ENCODE data around the gene ZNF837.
"Not testable (repeated sequence)": the region's sequence is repeated elsewhere in the genome, so short reads cannot be mapped to it uniquely, and the experiment has no call there.

Gene ZNF837

DNA sequence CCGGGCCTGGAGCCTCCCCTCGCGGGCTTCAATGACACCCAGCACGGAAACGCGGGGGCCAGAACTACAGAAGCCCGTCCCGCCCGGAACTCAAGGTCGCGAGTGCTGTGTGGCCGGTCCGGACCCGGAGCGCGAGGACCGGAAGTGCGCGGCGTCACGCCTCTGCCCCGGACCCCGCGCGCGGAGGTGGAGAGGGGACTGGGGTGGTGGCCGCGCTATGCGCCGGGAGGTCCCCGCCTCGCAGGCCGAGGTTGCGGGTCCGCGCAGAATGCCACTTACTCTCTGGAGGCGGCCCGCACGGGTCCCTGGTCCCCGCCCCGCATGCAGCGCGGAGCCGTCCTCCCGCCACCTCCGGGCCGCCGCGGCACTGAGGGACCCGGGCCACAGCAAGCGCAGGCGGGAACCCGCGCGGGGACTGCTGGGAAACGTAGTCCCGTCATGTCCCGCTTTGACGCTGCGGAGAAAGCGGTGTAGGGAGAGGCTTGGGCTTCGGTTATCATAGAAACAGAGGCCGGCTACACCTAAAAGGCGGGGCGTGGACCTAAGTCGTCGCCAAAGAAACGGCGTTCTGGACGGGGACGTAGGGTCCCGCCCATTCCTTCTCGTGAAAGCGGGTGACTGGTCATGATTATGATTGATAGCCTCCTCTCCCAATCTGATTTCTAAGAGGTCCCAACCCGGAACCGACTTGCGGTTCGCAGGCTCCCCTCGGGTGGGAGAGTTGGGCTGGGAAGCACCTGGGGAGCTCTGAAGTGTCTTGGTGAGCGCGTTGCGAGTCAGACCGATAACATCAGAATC, at the start of gene ZNF837:
ZNF837 (minus strand) TSS at position 369 of the 798 bp plus-strand sequence. CDS start 11,698 bp downstream, outside the sequence.
- DNase-seq: peak; percentile 97
- Mint-ChIP-seq H3K4me3 (peak within 1 kb of the TSS; percentile 82), H3K4me1 (ENCODE audit: low read depth) (peaks cover 28% of the 10 kb centered on the region), H3K27ac (peak within 1 kb of the TSS; percentile 93), H3K36me3 (ENCODE audit: low read depth) (peaks cover 8% of the 10 kb centered on the region), H3K27me3 (no peaks in the 10 kb centered on the region), H3K9me3 (no peaks in the 10 kb centered on the region)

DNA sequence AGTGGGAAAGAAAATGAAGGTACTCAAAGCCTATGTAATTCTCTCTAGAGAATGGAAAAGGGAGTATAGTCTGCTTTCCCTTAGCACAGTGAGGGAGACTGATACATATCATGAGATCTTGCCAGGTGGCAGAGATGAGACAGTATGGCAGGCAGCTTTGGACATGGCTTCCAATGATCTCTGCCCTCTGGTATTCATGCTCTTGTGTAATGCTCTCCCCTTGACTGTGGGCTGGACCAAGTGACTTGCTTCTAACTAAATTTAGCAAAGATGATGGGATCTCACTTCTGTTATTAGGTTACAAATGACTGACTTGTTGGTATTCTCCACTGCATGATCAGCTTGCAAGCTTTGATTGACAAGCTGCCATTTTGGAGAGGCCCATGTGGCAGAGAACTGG, 48.9 kb upstream of the ZNF837 start:
- Mint-ChIP-seq H3K27ac (no peak overlapping the region), H3K4me1 (ENCODE audit: low read depth) (no peaks in the 10 kb centered on the region), H3K27me3 (no peaks in the 10 kb centered on the region), H3K9me3 (peaks cover 53% of the 10 kb centered on the region), H3K4me3 (no peak overlapping the region), H3K36me3 (ENCODE audit: low read depth) (peaks cover 84% of the 10 kb centered on the region)
- no peak for DNase-seq

DNA sequence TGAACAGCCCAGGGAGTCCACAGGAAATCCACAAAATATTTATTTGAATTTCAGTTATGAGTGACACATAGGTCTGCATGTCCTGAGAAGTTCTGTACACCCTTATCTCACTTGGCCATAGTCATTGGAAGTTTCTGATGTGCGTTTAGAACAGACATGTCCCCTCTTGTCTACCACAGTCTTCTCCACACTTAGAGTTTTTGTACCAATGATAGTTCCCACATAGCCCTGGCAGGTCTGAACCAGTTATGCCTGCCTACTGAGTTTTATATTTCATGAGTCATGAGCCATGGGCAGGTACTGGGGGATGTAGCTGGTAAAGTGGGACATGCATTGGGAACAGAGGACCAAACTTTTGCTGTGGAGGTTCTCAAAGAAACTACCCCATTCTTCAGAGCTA, 47.8 kb upstream of the ZNF837 start:
- H3K4me1 Mint-ChIP-seq (ENCODE audit: low read depth): no peaks in the 10 kb centered on the region
- DNase-seq: no peak
- peaks cover 76% of the 10 kb centered on the region for H3K36me3 Mint-ChIP-seq (ENCODE audit: low read depth)
- no peak overlapping the region for H3K27ac Mint-ChIP-seq
- H3K9me3 Mint-ChIP-seq: peaks cover 44% of the 10 kb centered on the region
- no peak overlapping the region for H3K4me3 Mint-ChIP-seq
- H3K27me3 Mint-ChIP-seq: no peaks in the 10 kb centered on the region

DNA sequence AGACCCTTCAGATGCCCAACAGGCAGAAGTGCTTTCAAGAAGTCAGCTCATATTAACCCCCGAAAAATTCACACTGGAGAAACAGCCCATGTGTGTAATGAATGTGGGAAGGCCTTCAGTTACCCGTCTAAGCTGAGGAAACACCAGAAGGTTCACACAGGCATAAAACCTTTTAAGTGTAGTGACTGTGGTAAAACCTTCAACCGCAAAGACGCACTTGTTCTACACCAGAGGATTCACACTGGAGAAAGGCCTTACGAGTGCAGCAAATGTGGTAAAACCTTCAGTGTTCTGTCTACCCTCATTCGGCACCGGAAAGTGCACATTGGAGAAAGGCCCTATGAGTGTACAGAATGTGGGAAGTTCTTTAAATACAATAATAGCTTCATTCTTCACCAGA, 36.2 kb upstream of the ZNF837 start:
- no peak overlapping the region for H3K27ac Mint-ChIP-seq
- peaks cover 2% of the 10 kb centered on the region for H3K9me3 Mint-ChIP-seq
- no peaks in the 10 kb centered on the region for H3K27me3 Mint-ChIP-seq
- DNase-seq: no peak
- H3K4me3 Mint-ChIP-seq: no peak overlapping the region
- peaks cover 5% of the 10 kb centered on the region for H3K4me1 Mint-ChIP-seq (ENCODE audit: low read depth)
- peaks cover 76% of the 10 kb centered on the region for H3K36me3 Mint-ChIP-seq (ENCODE audit: low read depth)

DNA sequence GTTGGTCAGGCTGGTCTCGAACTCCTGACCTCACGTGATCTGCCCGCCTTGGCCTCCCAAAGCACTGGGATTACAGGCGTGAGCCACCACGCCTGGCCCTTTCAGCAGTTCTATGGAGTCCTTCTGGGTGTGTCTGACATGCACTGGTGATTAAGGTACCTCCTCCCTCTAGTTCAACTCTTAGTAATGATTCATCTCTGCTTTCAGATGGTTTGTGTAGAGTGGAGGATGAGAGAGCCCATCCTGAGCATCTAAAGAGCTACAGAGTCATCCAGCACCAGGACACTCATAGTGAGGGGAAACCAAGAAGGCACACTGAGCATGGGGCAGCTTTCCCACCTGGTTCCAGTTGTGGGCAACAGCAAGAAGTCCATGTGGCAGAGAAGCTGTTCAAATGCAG, 35.8 kb upstream of the ZNF837 start:
- no peak overlapping the region for H3K4me3 Mint-ChIP-seq
- no peaks in the 10 kb centered on the region for H3K27me3 Mint-ChIP-seq
- no peak overlapping the region for H3K27ac Mint-ChIP-seq
- peaks cover 74% of the 10 kb centered on the region for H3K36me3 Mint-ChIP-seq (ENCODE audit: low read depth)
- peaks cover 2% of the 10 kb centered on the region for H3K9me3 Mint-ChIP-seq
- no peak for DNase-seq
- H3K4me1 Mint-ChIP-seq (ENCODE audit: low read depth): peaks cover 5% of the 10 kb centered on the region

DNA sequence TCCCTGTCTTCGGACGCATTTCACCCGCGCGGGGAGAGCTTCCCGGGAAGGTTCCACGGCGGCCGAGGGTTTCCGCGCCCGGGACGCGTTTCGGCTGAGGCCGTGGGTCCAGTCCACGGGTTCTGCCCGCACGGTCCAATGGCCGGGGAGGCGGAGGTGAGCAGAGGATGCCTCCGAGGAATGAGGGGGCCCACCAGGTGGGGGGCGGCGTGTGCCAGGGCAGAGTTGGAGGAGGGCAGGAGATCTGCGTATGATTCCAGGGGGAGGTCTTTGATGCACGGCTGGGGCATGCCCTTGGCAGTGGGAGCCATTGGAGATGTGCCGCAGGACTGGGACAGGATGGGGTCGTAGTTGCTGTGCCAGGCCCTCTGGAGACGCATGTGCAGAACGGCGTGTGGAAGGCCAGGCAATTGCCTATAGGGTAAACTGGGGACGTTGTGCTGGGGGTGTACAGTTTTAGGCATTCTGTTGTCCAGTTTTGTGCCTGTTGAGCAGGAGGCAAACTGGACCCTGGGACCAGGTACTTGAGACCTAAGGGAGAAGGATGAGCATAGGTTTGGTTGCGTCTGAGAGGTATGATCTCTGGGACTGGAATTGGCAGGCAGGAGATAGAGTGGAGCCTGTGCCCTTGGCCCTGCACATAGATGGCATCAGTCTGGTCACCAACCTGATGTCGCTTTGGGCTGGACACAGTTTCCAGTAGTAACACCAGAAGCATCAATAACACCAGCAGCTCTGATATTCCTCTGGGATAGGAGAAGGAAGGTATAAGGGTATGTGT, 28.4 kb upstream of the ZNF837 start:
- Mint-ChIP-seq H3K4me1 (ENCODE audit: low read depth) (peaks cover 38% of the 10 kb centered on the region), H3K27ac (peak overlapping the region; percentile 96), H3K27me3 (no peaks in the 10 kb centered on the region), H3K4me3 (peak overlapping the region; percentile 83), H3K9me3 (no peaks in the 10 kb centered on the region), H3K36me3 (ENCODE audit: low read depth) (peaks cover 38% of the 10 kb centered on the region)
- peak; percentile 56 for DNase-seq

DNA sequence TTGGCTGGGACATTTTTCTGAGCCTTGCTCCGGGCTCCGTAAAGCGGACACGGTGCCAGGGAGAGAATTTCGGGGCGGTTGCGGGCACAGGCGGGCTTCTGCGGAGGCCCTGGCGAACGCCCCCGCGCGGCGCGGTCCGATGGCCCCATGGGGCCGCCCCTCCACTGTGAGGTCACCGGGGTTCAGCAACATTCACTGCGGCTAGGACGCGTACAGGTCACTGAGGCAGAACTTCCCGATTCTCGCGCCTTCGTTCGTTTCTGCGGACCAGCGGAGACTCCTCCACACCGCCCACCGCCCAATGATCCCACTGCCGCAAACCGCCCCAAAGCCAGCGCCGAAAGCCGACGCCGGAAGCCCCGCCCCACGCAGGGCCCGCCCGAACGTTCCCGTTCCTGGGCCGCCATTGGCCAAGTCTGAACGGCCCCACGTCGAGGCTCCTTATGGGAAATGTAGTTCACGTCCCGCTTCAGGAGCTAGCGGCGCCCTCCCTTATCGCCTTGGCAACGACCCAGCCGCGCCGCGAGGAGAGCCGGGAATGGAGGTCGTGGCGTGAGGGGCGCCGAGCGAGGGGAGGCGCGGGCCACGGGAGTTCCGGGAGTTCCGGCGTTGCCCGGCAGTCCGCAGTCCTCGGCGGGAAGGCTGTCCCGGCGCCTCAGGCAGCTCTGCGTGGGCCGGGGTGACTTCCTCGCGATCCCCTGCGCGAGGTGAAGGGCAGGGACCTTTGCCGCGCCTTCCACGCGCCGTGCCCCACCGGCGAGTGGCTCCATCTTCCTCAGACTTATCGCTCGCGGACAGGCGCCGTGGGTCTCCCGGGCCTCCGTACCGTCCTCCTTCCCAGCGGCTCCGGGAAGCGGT, 27.6 kb upstream of the ZNF837 start, which contains the start of gene ZNF584:
ZNF584 (plus strand) TSS at position 498 of the 858 bp plus-strand sequence. CDS start 499 bp downstream, outside the sequence.
- no peaks in the 10 kb centered on the region for H3K9me3 Mint-ChIP-seq
- DNase-seq: peak; percentile 95
- H3K4me1 Mint-ChIP-seq (ENCODE audit: low read depth): peaks cover 43% of the 10 kb centered on the region
- H3K4me3 Mint-ChIP-seq: peak within 1 kb of the TSS; percentile 83
- peaks cover 35% of the 10 kb centered on the region for H3K36me3 Mint-ChIP-seq (ENCODE audit: low read depth)
- H3K27me3 Mint-ChIP-seq: no peaks in the 10 kb centered on the region
- H3K27ac Mint-ChIP-seq: peak within 1 kb of the TSS; percentile 96

DNA sequence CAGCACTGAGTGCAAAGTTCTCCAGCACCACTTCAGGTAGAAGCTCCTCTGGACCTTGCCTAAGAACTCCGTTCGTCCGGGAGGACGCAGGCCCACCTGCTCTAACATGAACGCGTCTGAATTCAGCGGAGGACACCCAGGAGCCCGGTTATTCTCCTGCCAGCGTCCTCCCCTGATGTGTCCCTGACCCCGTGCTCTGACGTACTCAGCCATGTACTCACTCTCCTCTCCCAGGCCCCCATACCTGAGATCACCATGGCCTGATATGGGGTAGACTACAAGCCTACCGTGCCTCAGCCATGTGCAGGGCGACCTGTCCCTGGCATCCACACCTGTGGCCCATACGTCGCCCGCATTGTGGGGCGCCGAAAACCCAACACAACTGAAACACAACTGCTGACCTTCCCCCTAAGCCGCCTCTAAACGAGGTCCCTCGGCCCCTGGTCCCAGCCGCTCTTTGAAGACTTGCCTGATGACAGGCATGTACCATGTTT, 26.9 kb upstream of the ZNF837 start:
- H3K27ac Mint-ChIP-seq: peak overlapping the region; percentile 96
- H3K27me3 Mint-ChIP-seq: no peaks in the 10 kb centered on the region
- peak overlapping the region; percentile 83 for H3K4me3 Mint-ChIP-seq
- DNase-seq: no peak
- no peaks in the 10 kb centered on the region for H3K9me3 Mint-ChIP-seq
- peaks cover 31% of the 10 kb centered on the region for H3K36me3 Mint-ChIP-seq (ENCODE audit: low read depth)
- H3K4me1 Mint-ChIP-seq (ENCODE audit: low read depth): peaks cover 44% of the 10 kb centered on the region

DNA sequence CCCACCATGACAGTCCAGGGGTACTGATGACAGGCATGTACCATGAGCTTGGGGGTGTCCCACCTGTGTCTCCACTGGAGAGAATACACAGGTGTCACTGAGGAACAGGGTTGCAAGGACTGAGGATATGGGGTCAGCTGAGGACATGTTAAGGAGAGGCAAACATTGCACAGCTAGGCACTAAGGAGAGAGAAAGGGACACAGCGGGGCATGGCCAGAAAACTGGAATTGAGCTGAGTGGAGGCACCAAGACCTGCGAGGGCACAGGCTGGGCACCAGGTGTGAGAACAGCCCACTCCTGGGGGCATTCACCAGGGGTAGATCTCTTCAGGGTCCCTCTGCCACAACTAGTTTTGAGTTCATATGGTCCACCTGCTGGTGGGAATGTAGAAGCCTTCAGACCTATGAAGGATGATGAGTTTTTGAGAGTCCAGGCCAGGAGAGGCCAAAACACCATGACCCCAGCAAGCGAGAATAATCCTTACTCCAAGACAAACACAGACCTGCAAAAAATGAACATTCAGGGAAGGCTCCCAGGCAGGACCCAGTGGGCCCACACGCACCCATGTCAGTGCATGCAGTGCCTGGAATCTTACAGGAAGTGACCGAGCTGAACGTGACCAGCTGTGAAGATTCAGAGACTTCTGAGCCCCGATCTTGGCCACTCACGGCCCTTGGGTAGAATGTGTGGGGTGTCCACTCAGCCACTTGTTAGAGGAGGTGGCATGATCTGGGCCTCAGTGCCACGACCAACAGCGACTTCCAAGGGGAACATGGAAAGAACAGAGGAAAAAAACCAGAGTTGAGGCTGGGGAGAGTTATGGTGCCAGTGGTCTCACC, 26.2 kb upstream of the ZNF837 start:
- peak overlapping the region; percentile 83 for H3K4me3 Mint-ChIP-seq
- H3K36me3 Mint-ChIP-seq (ENCODE audit: low read depth): peaks cover 26% of the 10 kb centered on the region
- H3K4me1 Mint-ChIP-seq (ENCODE audit: low read depth): peaks cover 44% of the 10 kb centered on the region
- H3K27ac Mint-ChIP-seq: peak overlapping the region; percentile 96
- H3K27me3 Mint-ChIP-seq: no peaks in the 10 kb centered on the region
- H3K9me3 Mint-ChIP-seq: no peaks in the 10 kb centered on the region
- no peak for DNase-seq

DNA sequence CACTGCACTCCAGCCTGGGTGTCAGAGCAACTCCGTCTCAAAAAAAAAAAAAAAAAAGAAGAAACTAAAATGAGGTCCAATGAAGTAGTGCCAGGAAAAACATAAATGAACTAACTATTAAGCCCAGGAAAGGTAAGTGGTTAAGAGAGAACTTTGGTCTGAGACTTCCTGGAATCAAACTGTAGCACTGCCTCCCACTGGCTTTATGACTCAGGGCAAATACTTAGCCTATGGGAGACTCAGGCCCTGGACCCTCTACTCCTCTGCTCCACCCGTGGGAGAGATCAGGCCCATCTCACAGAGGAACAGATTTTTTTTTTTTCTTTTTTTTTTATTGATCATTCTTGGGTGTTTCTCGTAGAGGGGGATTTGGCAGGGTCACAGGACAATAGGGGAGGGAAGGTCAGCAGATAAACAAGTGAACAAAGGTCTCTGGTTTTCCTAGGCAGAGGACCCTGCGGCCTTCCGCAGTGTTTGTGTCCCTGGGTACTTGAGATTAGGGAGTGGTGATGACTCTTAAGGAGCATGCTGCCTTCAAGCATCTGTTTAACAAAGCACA, 23.2 kb upstream of the ZNF837 start:
- Mint-ChIP-seq H3K27ac (peak overlapping the region; percentile 59), H3K36me3 (ENCODE audit: low read depth) (peaks cover 19% of the 10 kb centered on the region), H3K4me1 (ENCODE audit: low read depth) (peaks cover 44% of the 10 kb centered on the region)
- H3K9me3 Mint-ChIP-seq, H3K27me3 Mint-ChIP-seq, DNase-seq, H3K4me3 Mint-ChIP-seq: not testable (repeated sequence)

DNA sequence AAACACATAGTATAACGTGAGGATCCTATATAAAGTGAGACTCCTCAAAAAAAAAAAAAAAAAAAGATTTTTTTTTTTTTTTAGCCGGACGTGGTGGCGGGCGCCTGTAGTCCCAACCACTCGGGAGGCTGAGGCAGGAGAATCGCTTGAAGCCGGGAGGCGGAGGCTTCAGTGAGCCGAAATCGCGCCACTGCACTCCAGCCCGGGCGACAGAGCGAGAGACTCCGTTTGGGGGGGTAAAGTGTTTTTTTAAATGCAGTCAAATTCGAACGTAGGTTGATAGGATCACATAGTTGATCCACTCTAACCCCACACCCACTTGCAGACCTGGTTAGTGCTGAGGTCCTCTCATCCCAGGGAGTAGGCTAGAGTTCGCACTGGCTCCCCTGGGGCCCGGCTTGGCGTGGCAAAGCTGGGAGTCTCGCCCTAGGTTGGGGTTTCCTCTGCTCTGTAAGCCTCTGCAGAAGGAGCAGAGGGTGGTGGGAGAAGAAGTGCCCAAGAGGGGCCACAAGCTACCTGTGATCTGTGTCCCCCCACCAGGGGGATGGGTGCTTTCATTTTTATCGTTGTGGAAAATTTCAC, 21.1 kb upstream of the ZNF837 start:
- H3K4me1 Mint-ChIP-seq (ENCODE audit: low read depth): peaks cover 32% of the 10 kb centered on the region
- H3K4me3 Mint-ChIP-seq: peak overlapping the region; percentile 84
- no peak overlapping the region for H3K27ac Mint-ChIP-seq
- peaks cover 3% of the 10 kb centered on the region for H3K36me3 Mint-ChIP-seq (ENCODE audit: low read depth)
- H3K27me3 Mint-ChIP-seq: peaks cover 12% of the 10 kb centered on the region
- no peak for DNase-seq
- H3K9me3 Mint-ChIP-seq: no peaks in the 10 kb centered on the region

DNA sequence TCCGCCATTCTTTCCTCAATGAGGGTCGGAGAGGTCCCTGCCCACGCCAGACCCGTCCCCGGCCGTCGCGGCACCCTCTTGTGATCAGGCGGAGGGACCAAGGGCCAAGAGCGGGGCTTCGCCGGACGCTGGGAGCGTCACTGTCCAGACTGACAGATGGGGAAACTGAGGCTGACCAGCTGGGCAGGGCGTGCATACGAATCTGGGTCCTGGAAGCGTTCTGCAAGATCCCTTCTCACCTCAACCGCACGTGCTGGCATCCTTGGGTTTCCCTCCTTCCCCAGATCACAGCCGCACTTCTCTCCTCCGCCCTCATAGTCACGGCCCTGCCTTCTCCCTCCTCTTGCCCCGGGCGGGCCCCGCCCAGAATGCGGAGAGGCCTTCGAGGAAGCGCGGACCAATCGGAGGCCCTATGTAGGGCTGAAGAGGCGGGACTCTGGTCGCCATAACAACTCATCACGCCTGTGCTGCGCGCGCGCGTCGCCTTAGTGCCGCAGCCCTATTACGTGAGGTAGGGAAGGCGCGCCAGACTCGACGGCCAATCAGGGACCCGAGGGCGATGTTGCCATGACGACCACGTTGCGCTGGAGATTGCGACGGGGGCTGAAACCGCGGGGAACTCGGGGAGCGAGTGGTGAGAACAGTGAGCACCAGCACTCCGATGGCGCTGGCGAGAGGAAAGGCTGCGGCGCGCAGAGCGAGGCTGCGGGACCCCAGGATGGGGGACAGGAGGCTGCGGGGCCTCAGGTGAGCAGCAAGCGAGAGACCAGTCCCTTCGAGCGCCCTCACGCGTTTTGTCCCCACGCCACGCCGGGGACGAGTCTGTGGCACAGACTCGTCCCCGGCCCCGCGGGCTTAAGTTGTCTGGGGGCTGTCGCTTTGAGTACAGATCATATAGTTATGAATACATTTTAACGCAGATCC, 20.3 kb upstream of the ZNF837 start:
- H3K36me3 Mint-ChIP-seq (ENCODE audit: low read depth): peaks cover 3% of the 10 kb centered on the region
- H3K27ac Mint-ChIP-seq: peak overlapping the region; percentile 95
- peak; percentile 98 for DNase-seq
- peaks cover 13% of the 10 kb centered on the region for H3K27me3 Mint-ChIP-seq
- H3K4me3 Mint-ChIP-seq: peak overlapping the region; percentile 84
- no peaks in the 10 kb centered on the region for H3K9me3 Mint-ChIP-seq
- peaks cover 25% of the 10 kb centered on the region for H3K4me1 Mint-ChIP-seq (ENCODE audit: low read depth)
